GM21447 (cell line): ENCODE data around the gene SAFB2.

ENCODE experiments used
- ATAC-seq: cut with Tn5 transposase; IDR thresholded peaks from one replicate; pipeline ENCODE4 v1.9.1; 2021; ENCODE audit not compliant: unreplicated experiment

The SAFB2 gene

DNA sequence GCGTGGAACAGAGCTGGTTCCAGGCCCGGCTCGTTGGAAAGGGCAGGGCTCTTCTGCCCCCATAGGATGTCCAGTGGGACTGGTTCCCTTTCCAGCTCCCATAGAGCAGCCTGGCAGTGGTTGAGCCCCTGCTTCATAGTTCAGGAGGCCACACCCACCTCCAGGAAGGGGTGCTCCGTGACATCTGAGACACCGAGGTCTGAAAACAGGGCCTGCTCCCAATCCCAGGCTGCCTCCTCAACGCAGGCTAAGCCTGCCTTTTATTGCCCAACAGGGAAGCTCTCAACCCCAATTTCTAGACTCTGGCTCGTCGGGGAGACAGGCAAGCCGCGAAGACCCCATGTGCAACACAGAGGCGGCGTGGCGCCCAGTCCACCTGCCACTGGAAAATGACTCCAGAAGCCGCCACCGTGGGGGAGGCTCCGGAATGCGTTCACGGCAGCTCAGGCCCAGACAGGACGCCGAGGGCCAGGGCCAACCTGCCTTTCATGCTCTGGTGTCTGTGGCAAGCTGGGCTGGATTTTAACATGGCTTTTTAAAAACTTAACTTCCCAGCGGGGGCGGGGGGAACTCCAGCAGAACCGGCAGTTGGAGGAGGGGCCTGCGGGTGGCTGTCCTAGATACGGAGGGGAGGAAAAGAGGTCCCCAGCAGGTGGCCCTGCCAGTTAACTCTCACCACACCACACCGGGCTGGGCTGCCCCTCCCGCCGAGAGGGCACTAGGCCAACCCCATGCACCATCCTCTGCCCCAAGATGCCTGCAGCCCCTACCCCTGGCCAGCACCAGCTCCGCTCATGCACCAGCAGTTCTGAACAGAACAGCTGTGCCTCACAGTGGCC is 36.9 kb downstream of the SAFB2 start:
- no peak for ATAC-seq

DNA sequence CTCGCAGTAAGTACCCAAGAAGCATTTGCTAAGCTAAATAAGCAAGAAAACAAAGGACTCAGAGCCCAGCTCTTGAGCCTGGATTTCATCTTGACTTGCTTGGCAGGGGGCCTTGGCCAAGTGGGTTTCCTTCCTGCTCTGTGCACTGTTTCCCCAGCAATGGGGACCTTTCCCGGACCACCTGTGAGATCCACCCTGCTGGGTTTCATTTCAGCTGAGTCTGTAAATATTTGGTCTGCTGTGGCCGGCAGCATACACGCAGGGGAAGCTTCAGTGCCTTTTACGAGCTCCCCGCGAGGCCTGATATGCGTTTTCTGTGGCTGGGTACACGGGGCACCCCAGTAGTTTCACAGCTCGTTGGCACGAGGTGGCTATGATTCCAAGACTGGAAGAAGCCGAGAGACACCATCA is 42.4 kb downstream of the SAFB2 start:
- no peak for ATAC-seq

DNA sequence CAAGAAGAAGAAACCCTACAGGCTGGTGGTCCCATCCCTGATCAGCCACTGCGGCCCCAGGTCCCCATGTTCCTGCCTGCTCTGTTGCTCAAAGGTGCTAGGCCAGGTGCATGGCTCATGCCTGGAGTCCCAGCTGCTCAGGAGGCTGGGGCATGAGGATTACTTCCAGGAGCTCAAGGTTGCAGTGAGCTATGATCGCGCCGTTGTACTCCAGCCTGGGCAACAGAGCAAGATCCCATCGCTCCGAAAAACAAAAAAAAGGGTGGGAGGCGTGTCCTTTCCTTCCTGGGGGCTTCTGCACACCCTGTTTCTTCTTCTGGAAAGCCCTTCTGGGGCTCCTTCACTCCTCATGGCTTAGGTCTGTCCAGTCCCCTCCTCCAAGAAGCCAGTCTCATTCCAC is 42.9 kb downstream of the SAFB2 start:
- ATAC-seq = no peak

DNA sequence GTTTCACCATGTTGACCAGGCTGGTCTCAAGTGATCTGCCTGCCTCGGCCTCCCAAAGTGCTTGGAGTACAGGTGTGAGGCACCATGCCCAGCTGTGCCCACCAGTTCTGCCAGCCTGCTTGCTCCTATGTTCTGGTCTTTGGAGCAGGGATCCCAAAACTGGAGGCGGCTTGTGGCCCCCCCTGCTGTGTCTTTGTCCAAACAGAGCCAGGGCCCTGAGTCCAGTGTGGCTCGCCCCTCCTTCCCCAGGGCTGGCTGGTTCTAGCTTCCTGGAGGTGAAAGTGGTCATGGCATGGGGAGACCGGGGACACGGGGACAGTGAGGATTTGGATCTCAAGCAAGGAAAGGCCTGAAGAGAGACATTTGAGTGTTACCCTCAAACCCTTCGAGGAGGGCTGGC is 43.3 kb downstream of the SAFB2 start:
- ATAC-seq = no peak

DNA sequence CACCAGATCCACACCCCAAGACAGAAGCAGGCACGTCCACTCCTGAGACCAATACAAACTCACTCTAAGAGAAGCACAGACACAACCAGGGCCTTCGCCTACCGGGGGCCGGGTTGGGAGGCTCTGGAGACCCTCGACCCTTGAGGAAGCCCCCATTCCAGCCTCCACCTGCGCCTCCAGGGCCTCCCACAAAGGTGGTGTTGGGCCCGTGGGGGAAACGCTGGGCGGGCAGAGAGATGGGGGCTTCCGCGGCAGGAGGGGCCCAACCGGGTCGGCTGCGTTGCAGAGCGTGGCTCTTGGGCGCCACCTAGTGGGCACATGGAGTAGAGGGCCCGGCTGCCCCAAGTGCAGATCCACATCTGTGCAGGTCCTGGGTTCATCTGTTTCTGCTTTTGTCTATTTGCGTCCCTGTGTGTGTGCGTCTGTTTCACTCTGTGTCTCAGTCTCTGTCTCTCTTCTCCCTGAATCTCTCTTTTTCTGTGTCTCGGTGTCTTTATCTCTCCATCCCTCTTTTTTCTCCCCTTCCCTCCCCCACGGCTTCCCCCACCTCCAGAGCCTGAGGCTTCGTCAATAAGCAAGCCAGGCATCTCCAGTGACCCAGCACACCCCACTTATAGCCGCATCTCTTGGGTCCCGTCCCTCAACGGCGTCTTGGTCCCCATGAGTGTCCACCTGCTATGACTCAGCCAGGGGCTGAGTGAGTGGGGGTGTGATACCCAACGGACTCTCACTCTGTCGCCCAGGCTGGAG is 44.3 kb downstream of the SAFB2 start:
- no peak for ATAC-seq

DNA sequence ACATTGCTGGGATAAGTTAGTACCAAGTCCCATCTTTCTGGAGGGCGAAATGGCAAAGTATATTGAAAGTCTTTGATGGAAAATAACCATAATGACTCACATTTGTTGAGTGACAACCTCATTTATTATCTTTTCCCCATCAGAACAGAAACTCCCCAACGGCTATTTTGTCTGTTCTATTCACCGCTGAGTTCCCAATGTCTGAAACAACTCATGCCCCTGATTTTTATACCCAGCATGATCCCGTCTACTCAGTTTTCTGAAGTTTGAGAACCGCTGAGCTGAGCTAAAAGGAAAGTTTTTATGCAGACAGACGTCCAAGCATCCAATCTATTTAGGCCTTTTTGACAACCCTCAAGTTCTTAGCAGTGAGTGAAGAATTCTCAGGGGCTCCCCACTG is 47.0 kb downstream of the SAFB2 start:
- no peak for ATAC-seq

DNA sequence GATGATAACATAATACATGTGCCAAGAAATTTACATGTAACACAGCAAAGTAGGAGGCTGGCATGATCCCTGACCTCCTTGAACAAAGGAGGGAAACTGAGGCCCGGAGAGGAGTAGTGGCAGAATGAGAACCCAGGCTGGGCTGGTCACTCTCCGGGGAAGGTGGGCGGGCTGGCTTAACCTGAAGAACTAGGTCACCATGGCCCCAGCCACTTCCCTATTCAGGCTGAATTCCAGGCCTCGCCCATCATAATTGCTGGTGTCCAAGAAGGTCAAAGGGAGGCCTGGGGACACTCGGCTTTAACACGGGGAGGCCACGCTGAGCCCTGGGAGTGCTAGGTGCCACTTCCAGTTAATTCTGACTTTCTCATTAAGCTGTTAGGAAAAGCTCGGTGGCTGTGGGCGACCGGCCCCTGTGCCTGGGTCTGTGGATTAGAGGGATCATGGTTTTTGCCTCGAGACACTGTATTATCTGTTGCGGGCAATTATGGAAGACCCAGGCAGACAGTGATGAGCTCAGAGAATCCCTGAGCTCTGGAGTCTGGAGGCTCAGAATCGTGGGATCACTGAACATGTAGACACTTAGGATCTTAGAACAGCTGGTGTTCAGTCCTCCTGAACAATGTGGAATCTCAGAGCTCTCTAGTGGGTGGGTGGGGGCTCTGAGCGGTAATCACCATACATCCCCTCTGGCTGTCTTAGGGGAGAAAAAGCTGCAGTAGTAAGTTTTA is 49.9 kb downstream of the SAFB2 start:
- no peak for ATAC-seq

DNA sequence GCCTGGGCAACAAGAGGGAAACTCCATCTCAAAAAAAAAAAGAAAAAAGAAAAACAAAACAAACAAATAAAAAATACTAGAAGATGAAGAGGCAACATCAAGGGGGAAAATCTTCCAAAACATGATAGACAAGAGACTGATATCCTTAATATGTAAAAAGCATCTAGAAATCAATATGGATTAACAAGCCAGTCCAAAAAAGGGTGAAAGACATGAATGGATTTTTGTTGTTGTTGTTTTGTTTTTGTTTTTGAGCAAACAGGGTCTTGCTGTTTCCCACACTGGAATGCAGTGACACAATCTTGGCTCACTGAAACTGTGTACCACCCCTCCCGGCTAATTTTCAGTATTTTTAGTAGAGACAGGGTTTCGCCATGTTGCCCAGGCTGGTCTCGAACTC is 50.8 kb downstream of the SAFB2 start:
- no peak for ATAC-seq

DNA sequence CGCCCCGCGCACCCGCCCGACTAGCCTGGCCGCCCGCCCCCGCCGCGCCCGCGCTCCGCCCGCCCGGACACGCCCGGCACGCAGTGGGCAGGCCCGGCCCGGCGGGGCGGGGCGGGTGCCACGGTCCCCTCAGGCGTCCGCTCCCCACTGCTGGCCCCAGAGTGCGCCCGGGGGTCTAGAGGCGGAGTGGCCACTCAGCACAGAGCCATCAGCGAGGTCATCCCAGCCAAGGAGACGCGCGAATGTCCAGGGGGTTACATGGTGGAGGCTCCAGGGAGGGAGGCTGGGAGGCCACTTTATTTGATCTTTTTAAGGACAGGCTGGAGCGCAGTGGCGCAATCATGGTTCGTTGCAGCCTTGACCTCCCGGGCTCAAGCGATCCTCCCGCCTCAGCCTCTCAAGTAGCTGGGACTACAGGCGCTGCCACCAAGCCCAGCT is 54.6 kb downstream of the SAFB2 start:
- no peak for ATAC-seq

DNA sequence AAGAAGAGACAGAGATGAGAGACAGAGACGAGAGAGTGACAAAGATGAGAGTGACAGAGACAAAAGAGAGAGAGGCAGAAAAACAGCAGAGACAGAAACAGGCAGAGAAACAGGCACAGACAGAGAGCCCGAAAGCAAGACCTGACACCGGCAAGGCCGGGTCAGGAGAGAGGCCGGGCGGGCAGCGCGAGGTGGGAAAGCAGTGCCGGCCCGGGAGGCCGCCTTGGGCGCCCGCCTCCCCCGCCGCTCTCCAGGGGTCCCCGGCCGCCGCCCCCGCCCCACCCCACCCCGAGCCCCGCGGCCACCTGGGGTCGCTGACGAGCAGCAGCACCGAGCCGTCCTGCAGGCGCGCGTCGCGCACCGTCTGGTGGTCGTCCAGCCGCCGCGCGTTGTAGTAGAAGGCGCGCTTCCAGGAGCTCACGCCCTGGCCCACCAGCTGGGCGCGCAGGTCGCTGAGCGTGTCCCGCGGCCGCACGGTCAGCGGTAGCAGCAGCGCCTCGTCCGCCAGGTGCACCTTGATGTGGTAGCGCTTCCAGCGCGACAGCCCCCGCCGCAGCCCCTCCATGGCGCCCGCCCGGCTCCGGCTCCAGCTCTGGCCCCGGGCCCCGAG is 55.1 kb downstream of the SAFB2 start, which contains the start of gene TINCR:
Gene TINCR, minus strand, starts transcription at position 594 of the 610 bp plus-strand sequence.
- no peak for ATAC-seq

DNA sequence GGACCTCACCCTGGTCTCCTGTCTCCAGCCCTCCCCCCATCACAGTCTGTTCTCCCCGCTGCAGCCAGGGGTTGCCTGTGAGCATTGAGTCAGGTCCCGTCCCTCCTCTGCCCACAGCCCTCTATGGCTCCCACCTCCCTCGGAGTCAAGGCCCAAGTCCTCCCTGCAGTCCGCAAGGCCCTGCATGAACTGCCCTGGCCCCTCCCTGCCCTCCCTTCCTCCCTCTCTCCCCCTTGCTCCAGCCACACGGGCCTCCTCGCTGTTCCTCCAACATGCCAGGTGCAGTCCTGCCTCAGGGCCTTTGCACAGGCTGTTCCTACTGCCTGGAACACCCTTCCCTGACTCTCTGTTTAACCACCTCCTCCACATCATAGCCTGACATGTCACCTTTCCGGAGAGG is 57.6 kb downstream of the SAFB2 start:
- ATAC-seq = no peak

DNA sequence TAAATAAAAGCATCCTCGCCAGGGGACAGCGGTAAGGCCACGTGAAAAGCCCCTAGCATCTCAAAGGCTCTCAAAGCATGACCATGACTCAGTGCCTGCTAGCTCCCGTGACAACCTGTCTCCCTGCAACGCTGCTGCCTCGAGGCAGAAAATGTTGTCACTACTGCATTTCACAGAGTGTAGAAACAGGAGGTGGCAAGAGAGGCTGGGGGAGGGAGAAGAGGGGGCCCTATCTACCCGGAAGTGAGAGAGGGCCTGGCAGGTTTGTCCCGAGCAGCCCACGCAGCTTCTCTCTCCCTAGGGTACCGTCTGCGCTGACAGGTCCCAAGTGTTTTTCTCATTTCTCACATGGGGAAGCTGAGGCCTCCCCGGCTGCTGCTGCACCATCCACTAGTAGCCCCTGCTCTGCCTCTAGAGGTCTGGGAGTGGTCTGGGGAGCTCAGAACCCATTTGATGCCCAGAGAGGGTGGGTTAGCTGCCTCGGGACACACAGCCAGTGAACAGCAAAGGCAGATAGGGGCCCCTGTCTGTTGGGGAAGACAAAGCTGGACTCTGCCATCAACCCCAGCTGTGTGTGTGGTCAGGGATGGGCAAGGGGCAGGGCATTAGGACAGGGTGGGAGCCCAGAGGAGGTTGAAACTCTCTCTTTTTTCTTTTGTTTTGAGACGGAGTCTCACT is 58.5 kb downstream of the SAFB2 start:
- ATAC-seq = no peak

DNA sequence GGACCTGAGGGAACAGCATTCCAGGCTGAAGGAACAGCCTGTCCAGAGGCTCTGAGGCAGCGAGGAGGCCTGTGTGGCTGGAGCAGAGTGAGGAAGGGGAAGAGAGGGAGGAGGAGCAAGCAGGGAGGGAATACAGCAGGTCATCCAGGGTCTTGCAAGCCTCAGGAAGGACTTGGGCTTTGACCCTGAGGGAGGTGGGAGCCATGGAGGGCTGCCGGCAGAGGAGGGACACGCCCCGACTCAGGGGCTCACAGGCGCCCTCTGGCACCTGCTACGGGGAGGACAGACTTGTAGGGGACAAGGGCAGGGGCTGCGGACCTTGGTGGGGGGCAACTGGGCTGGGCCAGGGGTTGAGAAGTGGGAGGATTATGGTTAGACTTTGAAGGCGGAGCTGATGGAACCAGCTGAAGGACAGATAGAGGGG is 59.6 kb downstream of the SAFB2 start:
- ATAC-seq = no peak

DNA sequence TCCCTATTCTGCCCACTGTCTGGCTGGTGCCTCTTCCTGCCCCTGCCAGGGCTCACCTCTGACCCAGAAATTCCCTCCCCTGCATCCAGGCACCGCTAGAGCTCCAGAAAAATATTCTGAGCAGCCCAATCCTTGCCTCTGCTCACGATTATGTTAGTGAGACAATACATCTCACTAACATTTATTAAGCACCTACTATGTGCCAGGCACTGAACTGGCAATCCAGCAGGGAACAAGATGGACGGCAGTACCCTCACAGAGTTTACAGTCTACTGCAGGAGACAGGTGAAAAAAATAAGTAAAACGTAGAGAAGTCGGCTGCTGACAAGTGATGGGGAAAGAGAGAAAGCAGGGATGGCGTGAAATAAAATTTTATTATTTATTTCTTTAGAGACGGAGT is 60.3 kb downstream of the SAFB2 start:
- ATAC-seq = no peak

DNA sequence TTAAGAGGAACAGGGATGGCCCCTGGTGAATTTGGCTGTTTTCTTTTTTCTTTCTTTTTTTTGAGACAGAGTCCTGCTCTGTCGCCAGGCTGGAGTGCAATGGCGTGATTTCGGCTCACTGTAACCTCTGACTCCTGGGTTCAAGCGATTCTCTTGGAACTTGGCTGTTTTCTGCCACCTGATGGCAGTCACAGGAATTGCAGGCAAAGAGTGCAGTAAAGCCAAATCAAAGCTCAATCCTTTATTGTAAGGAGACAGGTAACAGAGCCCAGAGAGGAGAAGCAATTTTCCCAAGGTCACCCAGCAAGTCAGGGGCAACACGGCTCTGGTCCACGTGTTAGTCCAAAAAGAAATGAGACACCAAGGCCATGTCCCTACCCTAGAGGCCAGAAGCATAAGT is 61.0 kb downstream of the SAFB2 start:
- ATAC-seq = no peak

DNA sequence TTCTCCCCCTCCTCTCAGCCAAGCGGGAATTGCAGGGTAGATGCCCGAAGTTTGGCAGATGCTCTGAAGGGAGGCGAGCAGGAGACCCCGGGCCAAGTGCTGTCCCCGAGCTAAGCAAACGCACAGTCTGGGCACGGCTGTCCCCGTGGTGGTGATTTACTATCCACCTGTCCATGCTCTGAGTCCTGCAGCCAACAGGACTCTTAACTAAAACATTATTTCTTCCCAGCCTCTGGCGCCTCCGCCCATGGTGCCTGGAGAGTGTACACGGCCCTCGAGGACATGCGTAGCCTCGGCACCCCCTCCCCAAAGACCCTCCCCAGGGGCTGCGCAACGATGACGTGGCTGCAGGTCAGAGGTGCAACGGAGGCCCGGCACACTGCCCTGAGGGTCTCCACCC is 62.4 kb downstream of the SAFB2 start:
- no peak for ATAC-seq

DNA sequence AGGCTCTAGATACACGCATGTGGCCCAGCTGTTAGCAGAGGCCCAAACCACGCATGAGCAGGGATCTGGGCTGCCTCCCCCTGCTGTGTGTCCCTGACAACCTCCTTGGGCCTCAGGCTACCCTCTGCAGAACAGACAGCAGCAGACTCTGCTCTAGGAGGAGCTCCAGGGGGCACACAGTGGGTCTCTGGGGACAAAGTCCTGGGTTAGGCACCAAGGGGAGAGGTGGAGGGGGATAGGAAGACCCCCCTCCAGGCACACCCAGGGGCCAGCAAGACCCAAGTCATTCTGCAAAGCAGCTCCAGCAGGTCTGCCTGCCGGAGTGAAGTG is 62.8 kb downstream of the SAFB2 start:
- ATAC-seq = no peak

DNA sequence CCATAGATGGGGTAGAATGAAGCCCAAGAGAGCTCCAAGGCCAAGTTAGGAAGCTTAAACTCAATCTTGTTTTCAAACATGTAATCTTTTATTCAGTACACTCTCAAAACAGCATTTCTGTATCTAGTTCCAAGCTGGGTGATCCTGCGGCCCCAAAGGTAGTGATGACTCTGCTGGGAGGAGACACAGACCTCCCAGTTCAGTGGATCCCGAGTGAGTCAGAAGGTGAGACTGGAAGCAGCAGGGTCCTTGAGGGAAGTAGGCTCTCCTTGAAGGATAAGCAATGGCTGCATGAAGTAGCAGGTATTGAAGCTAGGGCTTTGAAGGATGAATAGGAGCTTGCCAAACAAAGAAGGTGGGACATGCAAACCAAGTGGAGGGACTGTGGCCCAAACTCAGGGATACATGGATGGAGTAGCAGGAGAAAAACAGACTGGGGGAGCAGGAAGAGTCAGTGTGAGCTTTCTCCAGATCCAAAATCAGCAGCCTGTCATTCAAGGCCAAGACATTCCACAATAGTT is 64.4 kb downstream of the SAFB2 start:
- no peak for ATAC-seq

DNA sequence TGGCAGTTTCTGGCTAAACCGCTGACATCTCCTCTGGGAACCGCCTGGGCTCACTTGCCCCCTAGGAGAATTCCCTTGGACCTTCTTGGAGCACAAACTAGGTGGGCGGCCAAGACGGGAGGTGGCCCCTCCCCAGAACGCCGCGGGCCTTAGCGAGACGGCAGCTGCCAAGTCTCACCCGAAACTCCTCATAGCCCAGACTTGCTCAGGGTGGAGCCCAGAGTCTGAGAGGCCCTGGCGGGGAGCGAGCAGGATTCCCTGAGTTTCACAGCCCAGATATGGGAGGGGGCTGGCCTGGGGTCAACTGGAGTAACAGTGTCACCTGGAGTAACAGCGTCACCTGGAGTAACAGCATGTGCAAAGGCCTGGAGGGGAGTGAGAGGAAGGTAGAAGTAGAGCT is 64.9 kb downstream of the SAFB2 start:
- no peak for ATAC-seq

DNA sequence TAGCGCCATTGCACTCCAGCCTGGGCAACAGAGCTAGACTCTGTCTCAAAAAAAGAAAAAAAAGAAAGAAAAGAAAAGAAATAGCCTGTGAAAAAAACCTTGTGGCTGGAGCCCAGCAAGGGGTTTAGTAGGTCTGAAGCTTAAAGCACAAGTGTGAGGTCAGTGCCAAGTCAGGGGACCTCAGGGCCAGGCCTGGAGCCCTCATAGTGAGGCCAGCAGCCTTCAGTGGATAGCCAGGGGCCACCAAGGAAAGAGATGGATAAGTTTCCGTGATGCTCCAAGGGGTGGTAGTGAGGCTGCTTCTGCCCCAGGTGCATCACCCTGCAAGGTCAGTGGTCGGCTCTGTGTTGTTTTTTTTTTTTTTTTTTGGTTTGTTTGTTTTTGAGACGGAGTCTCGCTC is 67.7 kb downstream of the SAFB2 start:
- ATAC-seq = no peak

DNA sequence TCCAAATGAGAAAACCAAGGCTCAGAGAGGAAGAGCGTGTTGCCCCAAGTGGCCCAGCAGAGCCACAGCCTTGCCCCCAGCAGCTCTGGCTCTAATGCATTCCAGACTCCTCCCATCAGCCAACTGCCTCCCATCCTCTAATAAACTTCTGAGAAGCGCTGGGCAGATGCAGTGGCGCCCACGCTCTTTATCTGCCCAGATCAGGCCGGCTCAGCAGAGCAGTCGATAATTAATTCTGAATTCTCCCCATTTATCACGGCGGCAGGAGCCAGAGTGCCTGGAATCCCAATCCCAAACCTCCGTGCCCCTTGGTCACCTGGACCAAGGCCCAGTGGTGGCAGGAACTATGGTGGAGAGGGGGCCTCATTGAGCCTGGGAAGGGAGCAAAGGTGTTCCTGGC is 68.7 kb downstream of the SAFB2 start:
- ATAC-seq = no peak
